ENCODE measurements around the gene ZNF333.

DNA sequence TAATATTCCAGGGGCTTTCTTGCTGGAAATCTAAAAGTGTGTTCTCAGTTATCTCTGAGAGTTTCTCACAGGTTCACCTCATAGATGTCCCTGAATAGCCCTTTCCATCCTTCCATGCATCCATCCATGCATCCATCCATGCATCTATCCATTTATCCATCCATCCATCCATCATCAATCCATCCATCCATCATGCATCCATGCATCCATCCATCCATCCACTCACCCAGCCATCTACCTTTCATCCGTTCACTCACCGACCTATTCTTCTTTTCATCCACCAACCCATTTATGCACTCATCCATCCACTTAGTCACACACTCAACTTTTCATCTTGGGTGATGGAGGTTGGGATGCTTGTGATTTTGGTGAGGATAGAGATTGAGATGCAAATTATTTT lies 7.8 kb upstream of the ZNF333 start:
- TF ChIP-seq CTCF (IDR thresholded peaks at IDR 0.05; ENCODE audit: low read depth, low read length, poor library complexity, severe bottlenecking) = no peak
- TF ChIP-seq EZH2phosphoT487 (IDR thresholded peaks at IDR 0.05; ENCODE audit: borderline replicate concordance, low read length) = no peak
